ENCODE results near the gene PLEK.
"Not testable (repeated sequence)": the region's sequence is repeated elsewhere in the genome, so short reads cannot be mapped to it uniquely, and the experiment has no call there.

Gene PLEK

DNA sequence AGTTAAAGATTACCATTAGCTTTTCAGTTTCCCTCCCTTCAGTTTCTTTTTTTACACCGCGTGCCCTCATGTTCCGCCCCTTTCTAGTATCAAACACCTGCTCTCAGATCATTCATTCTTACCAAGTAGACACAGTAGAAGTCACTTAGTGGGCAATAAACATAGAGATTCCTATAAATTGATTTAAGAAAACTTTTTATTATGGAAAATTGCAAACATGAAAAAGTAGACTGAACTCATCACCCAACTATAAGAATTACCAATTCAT is 24.1 kb upstream of the PLEK start:
- Histone ChIP-seq H3K4me3 (ENCODE audit: insufficient read length, low read depth) (no peak overlapping the region), H3K27me3 (ENCODE audit: insufficient read depth, insufficient read length) (no peaks in the 10 kb centered on the region), H3K4me1 (ENCODE audit: insufficient read depth, insufficient read length) (no peaks in the 10 kb centered on the region), H3K9ac (ENCODE audit: insufficient read length, low read depth) (no peak overlapping the region), H3K9me3 (ENCODE audit: insufficient read depth, low read length) (no peaks in the 10 kb centered on the region), H3K36me3 (ENCODE audit: insufficient read depth, insufficient read length, low read length) (no peaks in the 10 kb centered on the region)
- no peak for DNase-seq (ENCODE audit: low read depth, low spot score)
- TF ChIP-seq YY1 (IDR thresholded peaks at IDR 0.05; ENCODE audit: insufficient read depth, insufficient read length), result no peak
- TF ChIP-seq SUZ12 (IDR thresholded peaks at IDR 0.05; ENCODE audit: extremely low read depth, insufficient read depth, insufficient read length), result no peak
- no peak for TF ChIP-seq ZNF274 (IDR thresholded peaks at IDR 0.05; ENCODE audit: low read depth, low read length)

DNA sequence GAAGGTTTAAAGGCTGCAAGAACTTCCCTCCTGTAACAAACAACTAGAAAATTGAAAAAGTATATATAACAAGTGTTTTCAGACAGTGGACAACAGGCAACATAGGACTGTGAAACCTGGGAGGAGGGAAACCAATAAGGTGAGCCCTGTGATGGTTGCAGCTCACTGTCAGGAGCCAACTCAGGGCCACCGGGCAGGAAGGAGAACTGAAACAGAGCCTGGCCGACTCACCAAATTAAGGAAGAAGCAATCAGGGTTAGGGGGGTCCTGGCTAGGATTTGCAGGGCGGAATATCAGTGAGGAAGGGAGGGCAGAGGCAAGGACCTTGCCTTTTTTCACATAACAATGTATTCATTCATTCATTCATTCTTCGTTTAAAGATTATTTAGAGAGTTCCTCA is 23.5 kb upstream of the PLEK start:
- DNase-seq (ENCODE audit: low read depth, low spot score), result no peak
- Histone ChIP-seq H3K9me3 (ENCODE audit: insufficient read depth, low read length) (no peaks in the 10 kb centered on the region), H3K4me1 (ENCODE audit: insufficient read depth, insufficient read length) (no peaks in the 10 kb centered on the region), H3K36me3 (ENCODE audit: insufficient read depth, insufficient read length, low read length) (no peaks in the 10 kb centered on the region), H3K27me3 (ENCODE audit: insufficient read depth, insufficient read length) (no peaks in the 10 kb centered on the region), H3K4me3 (ENCODE audit: insufficient read length, low read depth) (no peak overlapping the region), H3K9ac (ENCODE audit: insufficient read length, low read depth) (no peak overlapping the region)
- no peak for TF ChIP-seq YY1 (IDR thresholded peaks at IDR 0.05; ENCODE audit: insufficient read depth, insufficient read length)
- no peak for TF ChIP-seq ZNF274 (IDR thresholded peaks at IDR 0.05; ENCODE audit: low read depth, low read length)
- no peak for TF ChIP-seq SUZ12 (IDR thresholded peaks at IDR 0.05; ENCODE audit: extremely low read depth, insufficient read depth, insufficient read length)

DNA sequence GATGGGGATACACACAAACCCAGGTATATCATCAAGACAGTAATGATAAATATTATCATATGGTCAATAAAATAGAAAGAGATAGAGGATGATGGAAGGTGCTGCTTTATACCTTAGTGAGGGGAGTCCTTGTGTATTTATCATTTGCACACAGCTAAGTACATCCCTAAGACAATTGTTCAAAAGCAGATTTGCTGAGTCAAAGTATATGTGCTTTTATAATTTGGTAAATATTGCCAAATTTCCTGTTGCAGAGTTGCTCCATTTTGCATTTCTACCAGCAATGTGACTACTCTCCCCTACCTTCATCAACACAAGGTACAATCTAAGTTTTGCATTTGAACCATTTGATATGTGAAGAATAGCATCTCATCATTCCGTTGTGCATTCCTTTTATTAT is 22.6 kb upstream of the PLEK start:
- DNase-seq (ENCODE audit: low read depth, low spot score), result no peak
- no peaks in the 10 kb centered on the region for H3K27me3 ChIP-seq (ENCODE audit: insufficient read depth, insufficient read length)
- H3K4me3 ChIP-seq (ENCODE audit: insufficient read length, low read depth), result no peak overlapping the region
- H3K36me3 ChIP-seq (ENCODE audit: insufficient read depth, insufficient read length, low read length), result no peaks in the 10 kb centered on the region
- no peaks in the 10 kb centered on the region for H3K9me3 ChIP-seq (ENCODE audit: insufficient read depth, low read length)
- H3K9ac ChIP-seq (ENCODE audit: insufficient read length, low read depth), result no peak overlapping the region
- H3K4me1 ChIP-seq (ENCODE audit: insufficient read depth, insufficient read length), result no peaks in the 10 kb centered on the region
- TF ChIP-seq YY1 (IDR thresholded peaks at IDR 0.05; ENCODE audit: insufficient read depth, insufficient read length) (no peak), ZNF274 (IDR thresholded peaks at IDR 0.05; ENCODE audit: low read depth, low read length) (no peak), SUZ12 (IDR thresholded peaks at IDR 0.05; ENCODE audit: extremely low read depth, insufficient read depth, insufficient read length) (no peak)

- Histone ChIP-seq H3K36me3 (ENCODE audit: insufficient read depth, insufficient read length, low read length) (no peaks in the 10 kb centered on the region), H3K9ac (ENCODE audit: insufficient read length, low read depth) (no peak overlapping the region), H3K4me3 (ENCODE audit: insufficient read length, low read depth) (no peak overlapping the region), H3K9me3 (ENCODE audit: insufficient read depth, low read length) (no peaks in the 10 kb centered on the region), H3K27me3 (ENCODE audit: insufficient read depth, insufficient read length) (no peaks in the 10 kb centered on the region), H3K4me1 (ENCODE audit: insufficient read depth, insufficient read length) (no peaks in the 10 kb centered on the region)
- no peak for DNase-seq (ENCODE audit: low read depth, low spot score)
- no peak for TF ChIP-seq SUZ12 (IDR thresholded peaks at IDR 0.05; ENCODE audit: extremely low read depth, insufficient read depth, insufficient read length)
- no peak for TF ChIP-seq ZNF274 (IDR thresholded peaks at IDR 0.05; ENCODE audit: low read depth, low read length)
- TF ChIP-seq YY1 (IDR thresholded peaks at IDR 0.05; ENCODE audit: insufficient read depth, insufficient read length), result no peak
Observed at GRCh38 chr2:68344031-68344430, 21.1 kb upstream of the PLEK start.

DNA sequence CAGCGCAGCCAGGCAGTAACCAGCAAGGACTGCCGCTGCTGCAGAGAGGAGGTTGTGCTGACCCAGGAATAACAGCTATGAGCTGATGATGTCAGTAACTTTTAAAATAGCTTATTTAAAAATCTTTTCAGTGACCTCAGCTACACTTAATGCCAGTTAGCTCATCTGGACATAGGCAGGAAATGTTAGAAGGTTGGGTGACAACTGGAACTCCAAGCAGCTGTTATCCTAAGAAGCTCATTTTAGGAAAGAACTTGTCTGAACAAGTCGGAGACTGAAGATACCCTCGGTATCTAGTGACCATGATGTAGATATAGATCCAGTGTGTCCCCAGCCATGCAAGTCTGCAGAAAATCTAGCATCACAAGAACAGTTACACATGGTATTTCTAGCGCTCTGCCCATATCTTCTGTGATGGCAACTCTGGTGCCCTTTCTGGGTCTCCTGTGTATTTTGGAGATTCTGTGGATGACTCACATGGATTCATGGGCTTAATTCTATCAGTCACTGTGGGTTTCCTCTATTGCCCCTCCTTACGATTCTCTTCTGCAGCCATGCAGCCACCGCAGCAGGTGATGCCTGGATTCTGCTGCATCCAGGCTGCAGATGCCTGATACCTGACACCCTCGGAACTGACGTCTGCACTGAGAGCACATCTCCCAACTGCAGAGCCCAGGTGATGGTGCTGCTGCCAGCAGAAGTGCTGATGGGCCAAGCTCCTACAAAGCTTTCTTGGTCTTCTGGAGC is 19.8 kb upstream of the PLEK start:
- no peaks in the 10 kb centered on the region for H3K9me3 ChIP-seq (ENCODE audit: insufficient read depth, low read length)
- H3K27me3 ChIP-seq (ENCODE audit: insufficient read depth, insufficient read length), result no peaks in the 10 kb centered on the region
- no peak overlapping the region for H3K4me3 ChIP-seq (ENCODE audit: insufficient read length, low read depth)
- H3K9ac ChIP-seq (ENCODE audit: insufficient read length, low read depth), result no peak overlapping the region
- no peaks in the 10 kb centered on the region for H3K36me3 ChIP-seq (ENCODE audit: insufficient read depth, insufficient read length, low read length)
- H3K4me1 ChIP-seq (ENCODE audit: insufficient read depth, insufficient read length), result no peaks in the 10 kb centered on the region
- TF ChIP-seq YY1 (IDR thresholded peaks at IDR 0.05; ENCODE audit: insufficient read depth, insufficient read length) (no peak), ZNF274 (IDR thresholded peaks at IDR 0.05; ENCODE audit: low read depth, low read length) (no peak), SUZ12 (IDR thresholded peaks at IDR 0.05; ENCODE audit: extremely low read depth, insufficient read depth, insufficient read length) (no peak)
- DNase-seq (ENCODE audit: low read depth, low spot score), result no peak

DNA sequence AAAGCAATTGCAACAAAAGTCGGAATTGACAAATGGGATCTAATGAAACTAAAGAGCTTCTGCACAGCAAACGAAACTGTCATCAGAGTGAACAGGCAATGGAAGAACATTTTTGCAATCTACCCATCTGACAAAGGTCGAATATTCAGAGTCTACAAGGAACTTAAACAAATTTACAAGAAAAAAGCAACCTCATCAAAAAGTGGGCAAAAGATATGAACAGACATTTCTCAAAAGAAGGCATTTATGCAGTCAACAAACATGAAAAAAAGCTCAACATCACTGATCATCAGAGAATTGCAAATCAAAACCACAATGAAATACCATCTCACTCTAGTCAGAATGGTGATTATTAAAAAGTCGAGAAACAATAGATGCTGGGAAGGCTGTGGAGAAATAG is 16.0 kb upstream of the PLEK start:
- DNase-seq (ENCODE audit: low read depth, low spot score); H3K9me3 ChIP-seq (ENCODE audit: insufficient read depth, low read length); H3K9ac ChIP-seq (ENCODE audit: insufficient read length, low read depth); H3K27me3 ChIP-seq (ENCODE audit: insufficient read depth, insufficient read length); H3K4me3 ChIP-seq (ENCODE audit: insufficient read length, low read depth); H3K4me1 ChIP-seq (ENCODE audit: insufficient read depth, insufficient read length); H3K36me3 ChIP-seq (ENCODE audit: insufficient read depth, insufficient read length, low read length): not testable (repeated sequence)

- Histone ChIP-seq H3K9ac (ENCODE audit: insufficient read length, low read depth) (no peak overlapping the region), H3K4me3 (ENCODE audit: insufficient read length, low read depth) (no peak overlapping the region), H3K9me3 (ENCODE audit: insufficient read depth, low read length) (no peaks in the 10 kb centered on the region), H3K4me1 (ENCODE audit: insufficient read depth, insufficient read length) (no peaks in the 10 kb centered on the region), H3K36me3 (ENCODE audit: insufficient read depth, insufficient read length, low read length) (no peaks in the 10 kb centered on the region), H3K27me3 (ENCODE audit: insufficient read depth, insufficient read length) (no peaks in the 10 kb centered on the region)
- DNase-seq (ENCODE audit: low read depth, low spot score), result no peak
- TF ChIP-seq YY1 (IDR thresholded peaks at IDR 0.05; ENCODE audit: insufficient read depth, insufficient read length), result no peak
- no peak for TF ChIP-seq ZNF274 (IDR thresholded peaks at IDR 0.05; ENCODE audit: low read depth, low read length)
- no peak for TF ChIP-seq SUZ12 (IDR thresholded peaks at IDR 0.05; ENCODE audit: extremely low read depth, insufficient read depth, insufficient read length)
Observed at GRCh38 chr2:68351997-68352396, 13.1 kb upstream of the PLEK start.

Measured in NT2/D1 (cell line).